HS-5 (cell line): Measurements from ENCODE around the gene MRPL34.

Experiments used
- DNase-seq: peaks from one replicate; pipeline ENCODE4 v3.0.0-alpha.2; 2012; ENCODE audit warnings: low read depth

Gene MRPL34

GRCh38 chr19:17328517-17329365 is 23.1 kb downstream of the MRPL34 start:
- DNase-seq = no peak

GRCh38 chr19:17329366-17330261 is 23.9 kb downstream of the MRPL34 start:
- DNase-seq = no peak

- no peak for DNase-seq
Observed at GRCh38 chr19:17330262-17331044, 24.8 kb downstream of the MRPL34 start.

GRCh38 chr19:17331045-17331558 is 25.4 kb downstream of the MRPL34 start:
- DNase-seq = no peak

GRCh38 chr19:17332360-17332676 is 26.6 kb downstream of the MRPL34 start:
- DNase-seq = no peak

- no peak for DNase-seq
Observed at GRCh38 chr19:17332677-17333581, 27.3 kb downstream of the MRPL34 start.

- no peak for DNase-seq
Observed at GRCh38 chr19:17333611-17334413, 28.1 kb downstream of the MRPL34 start.

- peak; percentile 87 for DNase-seq
Observed at GRCh38 chr19:17334414-17335409, 29.0 kb downstream of the MRPL34 start, which contains the start of gene ANO8. ANO8 (minus strand) TSS chr19:17334855; CDS start chr19:17334670, 185 bp downstream.

- no peak for DNase-seq
Observed at GRCh38 chr19:17335575-17335974, 29.9 kb downstream of the MRPL34 start.

- peak; percentile 87 for DNase-seq
Observed at GRCh38 chr19:17336872-17337674, 31.4 kb downstream of the MRPL34 start, which contains the start of gene GTPBP3. GTPBP3 (plus strand) TSS chr19:17337553; CDS start chr19:17337612, 59 bp downstream.

- DNase-seq = no peak
Observed at GRCh38 chr19:17337675-17338432, 32.2 kb downstream of the MRPL34 start.

- DNase-seq = no peak
Observed at GRCh38 chr19:17338433-17339078, 32.9 kb downstream of the MRPL34 start.

- no peak for DNase-seq
Observed at GRCh38 chr19:17339088-17339741, 33.5 kb downstream of the MRPL34 start.

- DNase-seq = no peak
Observed at GRCh38 chr19:17340302-17340870, 34.7 kb downstream of the MRPL34 start.

GRCh38 chr19:17340871-17341357 is 35.2 kb downstream of the MRPL34 start:
- DNase-seq = no peak
